Spleen (tissue), 13 donors: ENCODE results near the gene CDH16. TPM values are rescaled to one million over a fixed set of nuclear protein-coding genes. Genes with fewer than 3 reads are reported as not detected.

Experiments
- DNase-seq: peaks from one replicate; pipeline ENCODE4 v3.0.0-alpha.2; 2020
- H3K27ac ChIP-seq, 8 donors: fragments of 200-600 bp; sonication (generic) in 7 of 8; 1 replicate in 4 of 8; 2 replicates in 4 of 8; pipeline versions ENCODE4 v1.5.0 to v1.8.0; 2016 to 2021; ENCODE audit warnings: inconsistent platforms in 4 of 8, mild to moderate bottlenecking in 4 of 8, moderate library complexity in 1 of 8
- H3K27me3 ChIP-seq, 7 donors: fragments of 200-600 bp; sonication (generic) in 6 of 7; replicated peaks in 1 of 7; 1 replicate in 4 of 7; 2 replicates in 3 of 7; pipeline versions ENCODE4 v1.5.0 to v1.8.0; 2016 to 2021; ENCODE audit warnings: inconsistent platforms in 3 of 7, mild to moderate bottlenecking in 1 of 7
- H3K36me3 ChIP-seq, 6 donors: fragments of 200-600 bp; sonication (generic) in 5 of 6; 1 replicate in 4 of 6; 2 replicates in 2 of 6; pipeline versions ENCODE4 v1.5.0 to v1.8.0; 2016 to 2021; ENCODE audit warnings: inconsistent platforms in 2 of 6
- H3K4me1 ChIP-seq, 6 donors: fragments of 200-600 bp; sonication (generic) in 5 of 6; 1 replicate in 3 of 6; 2 replicates in 3 of 6; pipeline versions ENCODE4 v1.5.0 to v1.8.0; 2016 to 2021; ENCODE audit warnings: inconsistent platforms in 3 of 6
- H3K4me3 ChIP-seq, 8 donors: fragments of 200-600 bp; sonication (generic) in 7 of 8; 1 replicate in 4 of 8; 2 replicates in 4 of 8; pipeline versions ENCODE4 v1.5.0 to v1.8.0; 2016 to 2021; ENCODE audit warnings: inconsistent platforms in 4 of 8, mild to moderate bottlenecking in 4 of 8, moderate library complexity in 2 of 8
- H3K9me3 ChIP-seq, 8 donors: fragments of 200-600 bp; sonication (generic) in 7 of 8; 1 replicate in 4 of 8; 2 replicates in 4 of 8; pipeline versions ENCODE4 v1.5.0 to v1.8.0; 2016 to 2021; ENCODE audit warnings: inconsistent platforms in 4 of 8
- POLR2A ChIP-seq, 3 donors: fragments of 450-650 bp; IDR thresholded peaks; one replicate each; pipeline ENCODE4 v1.5.1; 2017; ENCODE audit warnings: antibody characterized with exemption in 3 of 3, mild to moderate bottlenecking in 1 of 3
- POLR2AphosphoS5 ChIP-seq, 3 donors: sonication (generic); formaldehyde crosslinking; IDR thresholded peaks; one replicate each; pipeline ENCODE4 v1.5.1; 2017; ENCODE audit warnings: antibody characterized with exemption in 3 of 3
- WGBS, 5 donors: extraction: QIAGEN DNeasy Blood & Tissue Kit in 3 of 5; methylation state at CpG; one replicate each; pipeline versions ENCODE4 v1.1.5 to v1.1.7; 2013 to 2018; 5-methylcytosine and 5-hydroxymethylcytosine counted together
- intact Hi-C: fragments of 100-400 bp; cut with DNase I; formaldehyde crosslinking; loops from one replicate; pipeline ENCODE4 v1.15.0; 2023; ENCODE audit warnings: low total_unique reads
- long read RNA-seq, 2 donors: transcript quantifications; one replicate each; lab custom pipeline, GENCODE V29; 2026
- polyA plus RNA-seq, 3 donors: library from polyadenylated mRNA; stranded (reverse); fragments of 200-250 nt; gene quantifications; one replicate each; pipeline ENCODE4 v1.2.1, GENCODE V29; 2013
- total RNA-seq, 7 donors: library from RNA; depleted of rRNA in 3 of 7; stranded (reverse); fragments of >200 nt in 3 of 7; fragmentation: NEBNext Ultra II Directional in 4 of 7; extraction: Animal tissue kit (Norgen Biotek cat#: 25700) in 4 of 7; gene quantifications; one replicate each; pipeline versions ENCODE4 v1.1.0 to v1.2.1, GENCODE V29; 2016 to 2021
- TF ChIP-seq, protein P1 (sequence below), 11 experiments: fragments of 200-600 bp in 7 of 11; fragments of 450-650 bp in 4 of 11; sonication (generic) in 4 of 11; IDR thresholded peaks in 8 of 11; conservative IDR thresholded peaks in 3 of 11; 1 replicate in 7 of 11; 2 replicates in 4 of 11; pipeline versions ENCODE4 v1.4.0 to v1.8.0; 2016 to 2021; ENCODE audit warnings: antibody characterized with exemption in 11 of 11, inconsistent platforms in 4 of 11, mild to moderate bottlenecking in 1 of 11
- donor health status: healthy with polysubstance abuse.
- donor health status: DM: no; HTN: no; CAD: no; lungs with moderate emphysema.
- donor health status: DM: no; HTN: no; CAD: no.
- donor health status: Bipolar disorder and iron deficiency.
- donor health status: healthy.
- donor health status: DM: no; HTN: no; CAD: no.
- donor health status: DM: yes; HTN: yes; CAD: no.

CDH16 gene
- total RNA-seq (not detected), polyA plus RNA-seq (not detected)
- long read RNA-seq, donor 1: 0 reads
- long read RNA-seq, donor 2: 0 reads

DNA sequence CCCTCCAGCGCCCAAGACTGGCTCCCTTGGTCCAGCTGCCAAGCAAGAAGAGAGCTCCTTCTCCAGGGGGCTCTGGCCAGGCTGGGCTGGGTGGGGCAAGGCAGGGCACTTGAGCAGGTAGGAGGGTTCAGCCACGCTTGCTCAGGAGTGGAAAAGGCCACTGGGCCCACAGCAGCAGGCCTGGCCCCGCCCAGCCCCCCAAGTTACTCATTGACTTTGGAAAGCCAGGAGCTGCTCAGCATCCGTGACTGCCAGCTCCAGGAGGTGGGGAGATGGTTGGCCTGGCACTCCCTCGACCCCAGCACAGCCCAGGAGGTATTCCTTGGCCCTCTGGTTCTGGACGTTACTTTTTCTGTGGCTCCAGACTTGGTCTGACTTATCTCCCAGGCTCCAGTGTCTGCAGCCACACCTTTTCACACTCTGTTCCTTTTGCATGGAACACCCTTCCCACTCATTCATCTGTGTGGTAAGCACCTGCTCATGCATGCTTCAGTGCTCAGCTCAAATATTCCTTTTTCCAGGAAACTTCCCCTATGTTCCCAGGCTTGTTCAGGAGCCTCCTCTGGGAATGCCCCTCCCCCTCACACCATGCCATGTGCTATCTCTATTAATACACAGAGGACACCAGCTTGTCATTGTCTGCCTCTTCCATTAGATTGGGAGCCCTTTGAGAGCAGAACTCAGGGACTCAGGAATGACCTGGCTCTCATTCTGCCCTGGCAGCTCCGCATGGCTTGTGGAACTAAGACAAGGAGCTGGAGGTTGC, at the start of gene CDH16:
Gene CDH16 (minus strand): TSS at position 83 of the 766 bp plus-strand sequence. CDS start 820 bp downstream, outside the sequence.
- intact Hi-C loops: no loop called here
- Histone ChIP-seq H3K4me3 (no peak within 1 kb of the TSS), H3K9me3 (no peaks in the 10 kb centered on the region), H3K4me1 (peaks cover 0 to 2% (median 0%) of the 10 kb centered on the region in 6 donors), H3K36me3 (no peaks in the 10 kb centered on the region), H3K27me3 (peaks cover 0 to 54% (median 6%) of the 10 kb centered on the region in 7 donors), H3K27ac (no peak within 1 kb of the TSS)
- no peak for DNase-seq
- 69 to 87% (median 77%) methylated on average over 7 of the region's 7 CpGs for WGBS, 5 donors
- no peak for TF ChIP-seq POLR2AphosphoS5 (IDR thresholded peaks at IDR 0.05)
- TF ChIP-seq POLR2A (IDR thresholded peaks at IDR 0.05): no peak
- TF ChIP-seq, protein P1, sequence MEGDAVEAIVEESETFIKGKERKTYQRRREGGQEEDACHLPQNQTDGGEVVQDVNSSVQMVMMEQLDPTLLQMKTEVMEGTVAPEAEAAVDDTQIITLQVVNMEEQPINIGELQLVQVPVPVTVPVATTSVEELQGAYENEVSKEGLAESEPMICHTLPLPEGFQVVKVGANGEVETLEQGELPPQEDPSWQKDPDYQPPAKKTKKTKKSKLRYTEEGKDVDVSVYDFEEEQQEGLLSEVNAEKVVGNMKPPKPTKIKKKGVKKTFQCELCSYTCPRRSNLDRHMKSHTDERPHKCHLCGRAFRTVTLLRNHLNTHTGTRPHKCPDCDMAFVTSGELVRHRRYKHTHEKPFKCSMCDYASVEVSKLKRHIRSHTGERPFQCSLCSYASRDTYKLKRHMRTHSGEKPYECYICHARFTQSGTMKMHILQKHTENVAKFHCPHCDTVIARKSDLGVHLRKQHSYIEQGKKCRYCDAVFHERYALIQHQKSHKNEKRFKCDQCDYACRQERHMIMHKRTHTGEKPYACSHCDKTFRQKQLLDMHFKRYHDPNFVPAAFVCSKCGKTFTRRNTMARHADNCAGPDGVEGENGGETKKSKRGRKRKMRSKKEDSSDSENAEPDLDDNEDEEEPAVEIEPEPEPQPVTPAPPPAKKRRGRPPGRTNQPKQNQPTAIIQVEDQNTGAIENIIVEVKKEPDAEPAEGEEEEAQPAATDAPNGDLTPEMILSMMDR (IDR thresholded peaks at IDR 0.05 in 8 of 11, conservative IDR thresholded peaks at IDR 0.05 in 3 of 11): no peak

GRCh38 chr16:66964049-66964448, 45.4 kb upstream of the CDH16 start:
- Histone ChIP-seq H3K27me3 (peaks cover 0 to 5% (median 0%) of the 10 kb centered on the region in 7 donors), H3K4me1 (peaks cover 0 to 35% (median 6%) of the 10 kb centered on the region in 6 donors), H3K27ac (no peak overlapping the region), H3K4me3 (no peak overlapping the region), H3K36me3 (no peaks in the 10 kb centered on the region), H3K9me3 (no peaks in the 10 kb centered on the region)
- DNase-seq: no peak
- WGBS, 5 donors: 69 to 80% (median 77%) methylated on average over 4 to 6 of the region's 6 CpGs
- intact Hi-C loops: no loop called here
- no peak for TF ChIP-seq POLR2AphosphoS5 (IDR thresholded peaks at IDR 0.05)
- TF ChIP-seq, protein P1 (IDR thresholded peaks at IDR 0.05 in 8 of 11, conservative IDR thresholded peaks at IDR 0.05 in 3 of 11): no peak
- no peak for TF ChIP-seq POLR2A (IDR thresholded peaks at IDR 0.05)

DNA sequence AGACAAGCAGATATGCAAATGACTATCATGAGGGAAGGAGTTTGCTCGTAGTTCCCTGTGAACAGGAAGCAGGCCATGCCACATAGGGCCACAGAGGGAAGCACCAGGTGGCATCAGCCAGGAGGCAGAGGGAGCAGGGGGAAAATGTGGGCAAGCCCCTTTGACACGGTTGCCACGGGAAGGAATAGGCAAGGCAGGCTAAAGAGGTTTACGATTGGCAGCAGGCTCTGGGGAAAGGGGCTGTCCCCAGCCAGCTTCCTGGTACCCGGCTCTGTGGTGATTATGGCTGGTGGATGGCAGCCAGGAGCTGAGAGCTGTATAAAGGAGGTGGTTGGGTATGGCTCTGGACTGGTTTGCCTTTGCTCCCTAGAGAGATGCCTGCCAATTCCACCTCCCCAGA, 43.2 kb upstream of the CDH16 start:
- H3K27me3 ChIP-seq: peaks cover 0 to 5% (median 0%) of the 10 kb centered on the region in 7 donors
- no peaks in the 10 kb centered on the region for H3K36me3 ChIP-seq
- DNase-seq: no peak
- H3K27ac ChIP-seq: no peak overlapping the region
- no peaks in the 10 kb centered on the region for H3K9me3 ChIP-seq
- peaks cover 0 to 41% (median 7%) of the 10 kb centered on the region in 6 donors for H3K4me1 ChIP-seq
- 20 to 34% (median 26%) methylated on average over 5 of the region's 5 CpGs for WGBS, 5 donors
- intact Hi-C loops: no loop called here
- TF ChIP-seq POLR2A (IDR thresholded peaks at IDR 0.05): no peak
- TF ChIP-seq, protein P1 (IDR thresholded peaks at IDR 0.05 in 8 of 11, conservative IDR thresholded peaks at IDR 0.05 in 3 of 11): no peak
- TF ChIP-seq POLR2AphosphoS5 (IDR thresholded peaks at IDR 0.05): no peak
- H3K4me3 ChIP-seq: peak overlapping the region in 1 of 8 donors; percentile 0

- WGBS, 5 donors: 71 to 79% (median 73%) methylated on average over 16 of the region's 16 CpGs
- no peak for DNase-seq
- H3K27ac ChIP-seq: peak within 1 kb of the TSS in 1 of 8 donors; percentile 38
- intact Hi-C loops: no loop called here
- TF ChIP-seq, protein P1 (IDR thresholded peaks at IDR 0.05 in 8 of 11, conservative IDR thresholded peaks at IDR 0.05 in 3 of 11): peak in 10 of 11 experiments; percentile 22 to 78 (median 68)
- TF ChIP-seq POLR2A (IDR thresholded peaks at IDR 0.05): no peak
- H3K4me1 ChIP-seq: peaks cover 0 to 41% (median 7%) of the 10 kb centered on the region in 6 donors
- H3K4me3 ChIP-seq: peak within 1 kb of the TSS in 1 of 8 donors; percentile 28
- no peaks in the 10 kb centered on the region for H3K36me3 ChIP-seq
- H3K9me3 ChIP-seq: no peaks in the 10 kb centered on the region
- peaks cover 0 to 5% (median 0%) of the 10 kb centered on the region in 7 donors for H3K27me3 ChIP-seq
Observed at GRCh38 chr16:66961065-66961744, 42.5 kb upstream of the CDH16 start, which contains the start of gene CES3. TSS of gene CES3 (plus strand) at chr16:66961266. CDS start at chr16:66961308, 42 bp downstream.
